Measurements from ENCODE around the gene PPRC1.

Gene PPRC1

DNA sequence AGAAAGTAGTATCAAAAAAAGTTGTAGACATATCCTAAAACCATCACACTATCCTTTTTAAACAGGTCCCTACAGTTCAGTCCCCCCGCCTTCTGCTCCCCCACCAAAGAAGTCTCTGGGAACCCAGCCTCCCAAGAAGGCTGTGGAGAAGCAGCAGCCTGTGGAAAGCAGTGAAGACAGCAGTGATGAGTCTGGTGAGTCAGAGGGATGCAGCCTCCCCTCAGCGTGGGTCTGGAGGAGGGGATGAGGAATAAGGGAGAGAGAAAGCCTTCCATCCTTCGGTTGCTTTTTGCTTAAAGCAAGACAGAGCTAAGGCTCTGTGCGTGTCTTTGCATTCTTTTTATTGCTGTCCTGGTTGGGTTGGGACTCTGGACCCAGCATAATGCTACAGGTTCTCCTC lies 27.0 kb downstream of the PPRC1 start:
- Histone ChIP-seq H3K4me3 (ENCODE audit: low read depth in 1 of 2, low read length in 2 of 2) (no peak overlapping the region), H2AFZ (ENCODE audit: low read depth, low read length) (no peak overlapping the region), H3K4me2 (ENCODE audit: insufficient read depth, low read length) (no peak overlapping the region), H3K4me1 (ENCODE audit: insufficient read depth, low read length) (peaks cover 15% of the 10 kb centered on the region; the same call in 1 of the 2 replicates), H3K27ac (ENCODE audit: low read length) (no peak overlapping the region), H3K36me3 (ENCODE audit: insufficient read depth, low read length) (peaks cover 93% of the 10 kb centered on the region), H3K79me2 (ENCODE audit: insufficient read depth, low read length) (peaks cover 36% of the 10 kb centered on the region), H4K20me1 (ENCODE audit: insufficient read depth, low read length) (peaks cover 70% of the 10 kb centered on the region; the same call in 1 of the 2 replicates), H3K9me3 (ENCODE audit: insufficient read depth, low read length, severe bottlenecking) (no peaks in the 10 kb centered on the region), H3K27me3 (ENCODE audit: insufficient read depth, low read length, poor library complexity) (no peaks in the 10 kb centered on the region), H3K9ac (ENCODE audit: low read depth, low read length) (no peak overlapping the region)
- TF ChIP-seq EZH2 (IDR thresholded peaks at IDR 0.05; ENCODE audit: borderline replicate concordance, low read depth, low read length, severe bottlenecking) = no peak
- TF ChIP-seq, protein P1, sequence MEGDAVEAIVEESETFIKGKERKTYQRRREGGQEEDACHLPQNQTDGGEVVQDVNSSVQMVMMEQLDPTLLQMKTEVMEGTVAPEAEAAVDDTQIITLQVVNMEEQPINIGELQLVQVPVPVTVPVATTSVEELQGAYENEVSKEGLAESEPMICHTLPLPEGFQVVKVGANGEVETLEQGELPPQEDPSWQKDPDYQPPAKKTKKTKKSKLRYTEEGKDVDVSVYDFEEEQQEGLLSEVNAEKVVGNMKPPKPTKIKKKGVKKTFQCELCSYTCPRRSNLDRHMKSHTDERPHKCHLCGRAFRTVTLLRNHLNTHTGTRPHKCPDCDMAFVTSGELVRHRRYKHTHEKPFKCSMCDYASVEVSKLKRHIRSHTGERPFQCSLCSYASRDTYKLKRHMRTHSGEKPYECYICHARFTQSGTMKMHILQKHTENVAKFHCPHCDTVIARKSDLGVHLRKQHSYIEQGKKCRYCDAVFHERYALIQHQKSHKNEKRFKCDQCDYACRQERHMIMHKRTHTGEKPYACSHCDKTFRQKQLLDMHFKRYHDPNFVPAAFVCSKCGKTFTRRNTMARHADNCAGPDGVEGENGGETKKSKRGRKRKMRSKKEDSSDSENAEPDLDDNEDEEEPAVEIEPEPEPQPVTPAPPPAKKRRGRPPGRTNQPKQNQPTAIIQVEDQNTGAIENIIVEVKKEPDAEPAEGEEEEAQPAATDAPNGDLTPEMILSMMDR (IDR thresholded peaks at IDR 0.05; ENCODE audit: borderline replicate concordance, extremely low read depth, low read length, poor library complexity, severe bottlenecking) = no peak
- ATAC-seq (ENCODE audit: insufficient read depth, low read depth) (no peak), DNase-seq (no peak)

DNA sequence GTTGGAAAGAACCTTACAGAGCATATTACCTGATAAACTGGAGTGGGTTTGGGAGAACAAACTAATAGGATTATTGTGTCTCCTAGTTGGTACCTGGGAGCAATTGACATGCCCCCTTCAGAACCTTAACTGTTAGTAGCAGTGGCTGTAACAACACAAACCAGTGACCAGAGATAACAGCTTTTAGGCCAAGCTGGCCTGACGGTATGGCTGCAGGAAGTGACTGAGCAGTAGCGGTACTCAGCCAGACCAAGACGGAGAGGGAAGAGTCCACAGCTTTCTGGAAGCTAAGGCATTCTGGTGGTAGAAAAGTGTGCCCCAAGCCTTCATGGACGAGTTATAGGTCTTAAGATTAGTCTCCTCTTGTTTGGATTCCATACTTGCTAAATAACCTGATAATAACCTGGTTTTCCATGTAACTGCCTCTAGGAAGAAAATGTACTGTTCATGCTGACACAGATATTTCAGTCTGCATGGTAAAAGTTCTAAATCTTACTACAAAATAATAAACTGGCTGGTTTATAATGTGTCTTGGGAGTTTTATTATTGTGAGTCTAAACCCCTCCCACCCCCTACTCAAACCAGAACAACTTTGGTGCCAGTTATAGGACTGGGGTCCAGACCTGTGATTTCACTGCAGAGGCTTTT lies 30.6 kb downstream of the PPRC1 start:
- DNase-seq (no peak), ATAC-seq (ENCODE audit: insufficient read depth, low read depth) (no peak)
- Histone ChIP-seq H3K79me2 (ENCODE audit: insufficient read depth, low read length) (0 out of 2 replicates have a peak, but pooled peaks cover under 1% of the 10 kb centered on the region), H2AFZ (ENCODE audit: low read depth, low read length) (no peak overlapping the region), H3K4me2 (ENCODE audit: insufficient read depth, low read length) (no peak overlapping the region), H3K36me3 (ENCODE audit: insufficient read depth, low read length) (peaks cover 57% of the 10 kb centered on the region), H4K20me1 (ENCODE audit: insufficient read depth, low read length) (peaks cover 36% of the 10 kb centered on the region; the same call in 1 of the 2 replicates), H3K4me1 (ENCODE audit: insufficient read depth, low read length) (no peaks in the 10 kb centered on the region), H3K9me3 (ENCODE audit: insufficient read depth, low read length, severe bottlenecking) (no peaks in the 10 kb centered on the region), H3K9ac (ENCODE audit: low read depth, low read length) (no peak overlapping the region), H3K27ac (ENCODE audit: low read length) (no peak overlapping the region), H3K4me3 (ENCODE audit: low read depth in 1 of 2, low read length in 2 of 2) (no peak overlapping the region), H3K27me3 (ENCODE audit: insufficient read depth, low read length, poor library complexity) (no peaks in the 10 kb centered on the region)
- TF ChIP-seq EZH2 (IDR thresholded peaks at IDR 0.05; ENCODE audit: borderline replicate concordance, low read depth, low read length, severe bottlenecking) = no peak
- TF ChIP-seq, protein P1 (IDR thresholded peaks at IDR 0.05; ENCODE audit: borderline replicate concordance, extremely low read depth, low read length, poor library complexity, severe bottlenecking) = no peak

DNA sequence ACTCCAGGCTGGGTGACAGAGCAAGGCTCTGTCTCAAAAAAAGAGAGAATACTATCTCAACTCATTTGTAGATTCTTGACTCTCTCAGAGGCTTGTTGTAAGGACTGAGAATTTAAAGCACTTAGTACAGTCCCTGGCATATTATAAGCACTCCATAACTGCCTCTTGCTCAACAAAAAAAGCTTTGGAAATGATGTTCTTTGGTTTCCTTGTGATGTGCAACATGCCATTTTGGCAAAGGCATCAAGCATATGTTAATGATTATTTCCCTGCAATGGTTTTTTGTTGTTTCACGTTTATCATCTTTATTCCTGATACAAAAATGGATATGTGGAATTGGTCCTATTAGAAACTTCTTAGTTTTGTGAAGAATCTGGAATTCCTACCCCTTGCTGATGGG lies 35.0 kb downstream of the PPRC1 start:
- Histone ChIP-seq H4K20me1 (ENCODE audit: insufficient read depth, low read length) (peaks cover 5% of the 10 kb centered on the region; the same call in 1 of the 2 replicates), H3K4me1 (ENCODE audit: insufficient read depth, low read length) (peaks cover 4% of the 10 kb centered on the region), H3K36me3 (ENCODE audit: insufficient read depth, low read length) (peaks cover 14% of the 10 kb centered on the region; the same call in 1 of the 2 replicates), H3K4me2 (ENCODE audit: insufficient read depth, low read length) (no peak overlapping the region), H3K9ac (ENCODE audit: low read depth, low read length) (no peak overlapping the region), H3K9me3 (ENCODE audit: insufficient read depth, low read length, severe bottlenecking) (no peaks in the 10 kb centered on the region), H3K79me2 (ENCODE audit: insufficient read depth, low read length) (no peaks in the 10 kb centered on the region), H3K4me3 (ENCODE audit: low read depth in 1 of 2, low read length in 2 of 2) (no peak overlapping the region), H2AFZ (ENCODE audit: low read depth, low read length) (no peak overlapping the region), H3K27ac (ENCODE audit: low read length) (no peak overlapping the region), H3K27me3 (ENCODE audit: insufficient read depth, low read length, poor library complexity) (no peaks in the 10 kb centered on the region)
- ATAC-seq (ENCODE audit: insufficient read depth, low read depth) (no peak), DNase-seq (no peak)
- TF ChIP-seq, protein P1 (IDR thresholded peaks at IDR 0.05; ENCODE audit: borderline replicate concordance, extremely low read depth, low read length, poor library complexity, severe bottlenecking) = no peak
- TF ChIP-seq EZH2 (IDR thresholded peaks at IDR 0.05; ENCODE audit: borderline replicate concordance, low read depth, low read length, severe bottlenecking) = no peak

Measured in DND-41 (cell line).